Smooth muscle cell (in vitro differentiated cells): Measurements from ENCODE around the gene APOA4. TPM values are rescaled to one million over a fixed set of nuclear protein-coding genes. Genes with fewer than 3 reads are reported as not detected.

Source experiments
- DNase-seq: peaks from one replicate; lab custom pipeline; 2025; ENCODE audit not compliant: unreplicated experiment; lab: John Stamatoyannopoulos, UW
- H2AFZ ChIP-seq: fragments of 200-600 bp; sonication (generic); 2 replicates; pipeline ENCODE4 v1.6.0; 2016; ENCODE audit warnings: antibody characterized with exemption, low read depth, mild to moderate bottlenecking
- H3F3A ChIP-seq: fragments of 200-600 bp; sonication (generic); 2 replicates; pipeline ENCODE4 v1.6.0; 2017; ENCODE audit warnings: antibody characterized with exemption, low read depth
- H3K27ac ChIP-seq: fragments of 200-600 bp; sonication (generic); 2 replicates; pipeline ENCODE4 v1.5.1; 2016; ENCODE audit warnings: low read depth, mild to moderate bottlenecking
- H3K27me3 ChIP-seq: fragments of 200-600 bp; sonication (generic); 2 replicates; pipeline ENCODE4 v1.6.1; 2016; ENCODE audit warnings: low read depth, mild to moderate bottlenecking
- H3K36me3 ChIP-seq: fragments of 200-600 bp; sonication (generic); 2 replicates; pipeline ENCODE4 v1.5.1; 2016; ENCODE audit warnings: low read depth
- H3K4me1 ChIP-seq: fragments of 200-600 bp; sonication (generic); 2 replicates; pipeline ENCODE4 v1.5.1; 2016; ENCODE audit warnings: low read depth
- H3K4me2 ChIP-seq: fragments of 200-600 bp; sonication (generic); 2 replicates; pipeline ENCODE4 v1.6.0; 2016; ENCODE audit warnings: mild to moderate bottlenecking
- H3K4me3 ChIP-seq: fragments of 200-600 bp; sonication (generic); 2 replicates; pipeline ENCODE4 v1.5.1; 2016; ENCODE audit warnings: mild to moderate bottlenecking
- H3K79me2 ChIP-seq: fragments of 200-600 bp; sonication (generic); 2 replicates; pipeline ENCODE4 v1.6.0; 2016; ENCODE audit warnings: low read depth, mild to moderate bottlenecking
- H3K9ac ChIP-seq: fragments of 200-600 bp; sonication (generic); 2 replicates; pipeline ENCODE4 v1.6.0; 2016; ENCODE audit warnings: low read depth
- H3K9me3 ChIP-seq: fragments of 200-600 bp; sonication (generic); replicated peaks from 2 replicates; pipeline ENCODE4 v1.5.1; 2016; ENCODE audit warnings: low read depth
- H4K20me1 ChIP-seq: fragments of 200-600 bp; sonication (generic); 2 replicates; pipeline ENCODE4 v1.6.0; 2016; ENCODE audit warnings: low read depth
- WGBS: methylation state at CpG from one replicate; pipeline ENCODE4 v1.1.7; 2016; ENCODE audit warnings: low lambda C conversion rate; 5-methylcytosine and 5-hydroxymethylcytosine counted together
- polyA plus RNA-seq: library from polyadenylated mRNA; unstranded; fragments of >200 nt; fragmentation: Nextera tagmentation; extraction: Ambion mirVana; gene quantifications from 2 replicates; pipeline ENCODE4 v1.2.1, GENCODE V29; 2016
- total RNA-seq: library from RNA; depleted of rRNA; stranded (reverse); fragments of >200 nt; gene quantifications from 2 replicates; pipeline ENCODE4 v1.2.3, GENCODE V29; 2014
- TF ChIP-seq, protein P1 (sequence below): fragments of 200-600 bp; sonication (generic); IDR thresholded peaks from 2 replicates; pipeline ENCODE4 v1.5.1; 2017; ENCODE audit warnings: borderline replicate concordance, mild to moderate bottlenecking, antibody characterized with exemption; ENCODE audit not compliant: insufficient read depth, poor library complexity, severe bottlenecking

The APOA4 gene
- total and polyA plus RNA-seq, 2 experiments from 2014 or later: 0.15 TPM; not detected in 1

- 94% methylated on average over 10 of the region's 10 CpGs for WGBS
- no peaks in the 10 kb centered on the region for H3K79me2 ChIP-seq
- DNase-seq: no peak
Measured at GRCh38 chr11:116833491-116833815, 10.3 kb upstream of the APOA4 start.

GRCh38 chr11:116832350-116833290 lies 9.5 kb upstream of the APOA4 start:
- DNase-seq: no peak
- H3F3A ChIP-seq: no peaks in the 10 kb centered on the region
- WGBS: 87% methylated on average over 12 of the region's 13 CpGs
- H3K36me3 ChIP-seq: no peaks in the 10 kb centered on the region
- no peaks in the 10 kb centered on the region for H3K9me3 ChIP-seq
- H3K4me3 ChIP-seq: no peak overlapping the region
- TF ChIP-seq, protein P1, sequence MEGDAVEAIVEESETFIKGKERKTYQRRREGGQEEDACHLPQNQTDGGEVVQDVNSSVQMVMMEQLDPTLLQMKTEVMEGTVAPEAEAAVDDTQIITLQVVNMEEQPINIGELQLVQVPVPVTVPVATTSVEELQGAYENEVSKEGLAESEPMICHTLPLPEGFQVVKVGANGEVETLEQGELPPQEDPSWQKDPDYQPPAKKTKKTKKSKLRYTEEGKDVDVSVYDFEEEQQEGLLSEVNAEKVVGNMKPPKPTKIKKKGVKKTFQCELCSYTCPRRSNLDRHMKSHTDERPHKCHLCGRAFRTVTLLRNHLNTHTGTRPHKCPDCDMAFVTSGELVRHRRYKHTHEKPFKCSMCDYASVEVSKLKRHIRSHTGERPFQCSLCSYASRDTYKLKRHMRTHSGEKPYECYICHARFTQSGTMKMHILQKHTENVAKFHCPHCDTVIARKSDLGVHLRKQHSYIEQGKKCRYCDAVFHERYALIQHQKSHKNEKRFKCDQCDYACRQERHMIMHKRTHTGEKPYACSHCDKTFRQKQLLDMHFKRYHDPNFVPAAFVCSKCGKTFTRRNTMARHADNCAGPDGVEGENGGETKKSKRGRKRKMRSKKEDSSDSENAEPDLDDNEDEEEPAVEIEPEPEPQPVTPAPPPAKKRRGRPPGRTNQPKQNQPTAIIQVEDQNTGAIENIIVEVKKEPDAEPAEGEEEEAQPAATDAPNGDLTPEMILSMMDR: no peak
- no peak overlapping the region for H2AFZ ChIP-seq
- no peaks in the 10 kb centered on the region for H3K79me2 ChIP-seq
- H3K27ac ChIP-seq: no peak overlapping the region
- no peaks in the 10 kb centered on the region for H4K20me1 ChIP-seq
- H3K4me1 ChIP-seq: no peaks in the 10 kb centered on the region
- H3K27me3 ChIP-seq: no peaks in the 10 kb centered on the region
- no peak overlapping the region for H3K9ac ChIP-seq
- no peak overlapping the region for H3K4me2 ChIP-seq

More at GRCh38 chr11:116833491-116833815, 10.3 kb upstream of the APOA4 start:
- H3K27ac ChIP-seq: no peak overlapping the region
- no peak overlapping the region for H3K9ac ChIP-seq
- H2AFZ ChIP-seq: no peak overlapping the region
- H3K9me3 ChIP-seq: no peaks in the 10 kb centered on the region
- no peaks in the 10 kb centered on the region for H4K20me1 ChIP-seq
- TF ChIP-seq, protein P1: no peak
- peaks cover 3% of the 10 kb centered on the region for H3K4me1 ChIP-seq
- H3F3A ChIP-seq: no peaks in the 10 kb centered on the region
- no peaks in the 10 kb centered on the region for H3K36me3 ChIP-seq
- H3K4me3 ChIP-seq: no peak overlapping the region
- H3K27me3 ChIP-seq: no peaks in the 10 kb centered on the region
- H3K4me2 ChIP-seq: no peak overlapping the region

GRCh38 chr11:116831790-116832349 lies 8.8 kb upstream of the APOA4 start:
- DNase-seq: no peak
- H3F3A ChIP-seq: no peaks in the 10 kb centered on the region
- no peak overlapping the region for H3K4me3 ChIP-seq
- TF ChIP-seq, protein P1: no peak
- H3K27ac ChIP-seq: no peak overlapping the region
- no peaks in the 10 kb centered on the region for H3K36me3 ChIP-seq
- no peaks in the 10 kb centered on the region for H3K9me3 ChIP-seq
- H3K4me2 ChIP-seq: no peak overlapping the region
- H3K79me2 ChIP-seq: no peaks in the 10 kb centered on the region
- no peaks in the 10 kb centered on the region for H3K4me1 ChIP-seq
- no peak overlapping the region for H2AFZ ChIP-seq
- H3K27me3 ChIP-seq: no peaks in the 10 kb centered on the region
- H3K9ac ChIP-seq: no peak overlapping the region
- H4K20me1 ChIP-seq: no peaks in the 10 kb centered on the region
- WGBS: 90% methylated on average over 7 of the region's 7 CpGs
